ENCODE measurements around the gene RUNX2.
"Not testable (repeated sequence)": the region's sequence is repeated elsewhere in the genome, so short reads cannot be mapped to it uniquely, and the experiment has no call there.

The RUNX2 gene

DNA sequence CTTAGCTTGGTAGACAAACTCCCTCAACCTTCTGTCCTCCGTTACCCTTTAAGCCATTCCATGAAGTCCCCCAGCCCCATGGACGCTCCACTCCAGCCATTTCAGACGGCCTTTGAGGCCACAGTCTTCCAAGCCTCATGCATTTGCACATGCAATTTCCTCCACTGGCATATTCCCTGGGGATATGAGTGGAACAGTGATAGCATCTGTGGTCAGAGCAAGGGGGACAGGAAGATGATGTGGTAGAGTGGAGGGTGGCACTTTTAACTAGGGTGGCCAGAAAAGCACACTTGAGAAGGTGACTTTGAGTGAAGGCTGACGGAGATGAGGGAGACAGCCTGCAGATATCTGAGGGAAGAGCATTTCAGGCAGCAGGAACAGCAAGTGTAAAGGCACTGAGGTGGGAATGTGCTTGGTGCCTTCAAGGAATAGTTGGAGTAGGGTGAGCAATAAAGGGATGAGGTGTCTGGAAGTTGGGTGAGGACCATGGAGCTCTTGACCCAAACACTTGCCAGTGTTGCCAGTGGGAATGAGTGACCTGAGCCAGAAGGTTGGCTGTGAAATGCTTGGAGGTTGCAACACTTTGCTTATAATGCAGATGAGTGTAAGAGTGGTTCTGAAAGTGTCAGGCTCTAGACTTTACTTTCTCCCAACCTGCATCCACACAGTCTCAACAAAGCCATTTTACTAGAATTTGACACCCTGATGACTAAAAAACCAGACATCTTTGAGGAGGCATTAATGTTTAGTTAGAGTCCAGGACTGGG, 325.2 kb downstream of the RUNX2 start:
- DNase-seq, result no peak

DNA sequence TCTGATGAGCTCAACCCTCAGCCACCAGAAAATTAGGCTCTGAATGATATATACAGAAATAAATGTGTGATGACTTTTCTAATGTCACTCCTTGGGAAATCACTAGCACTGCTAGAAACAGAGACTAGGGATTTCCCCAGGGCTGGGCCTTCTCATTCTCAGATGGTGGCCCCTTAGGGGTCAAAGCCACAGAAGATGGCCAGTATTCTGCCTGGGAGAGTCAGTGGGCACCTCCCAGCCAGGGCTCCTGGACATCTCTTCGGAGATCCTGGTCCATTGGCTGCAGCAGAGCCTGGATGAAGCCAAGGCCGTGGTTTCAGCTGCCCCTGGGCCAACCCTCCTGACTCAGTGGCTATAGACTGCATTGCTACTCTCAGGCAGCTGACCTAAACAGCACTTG, 326.5 kb downstream of the RUNX2 start:
- no peak for DNase-seq

DNA sequence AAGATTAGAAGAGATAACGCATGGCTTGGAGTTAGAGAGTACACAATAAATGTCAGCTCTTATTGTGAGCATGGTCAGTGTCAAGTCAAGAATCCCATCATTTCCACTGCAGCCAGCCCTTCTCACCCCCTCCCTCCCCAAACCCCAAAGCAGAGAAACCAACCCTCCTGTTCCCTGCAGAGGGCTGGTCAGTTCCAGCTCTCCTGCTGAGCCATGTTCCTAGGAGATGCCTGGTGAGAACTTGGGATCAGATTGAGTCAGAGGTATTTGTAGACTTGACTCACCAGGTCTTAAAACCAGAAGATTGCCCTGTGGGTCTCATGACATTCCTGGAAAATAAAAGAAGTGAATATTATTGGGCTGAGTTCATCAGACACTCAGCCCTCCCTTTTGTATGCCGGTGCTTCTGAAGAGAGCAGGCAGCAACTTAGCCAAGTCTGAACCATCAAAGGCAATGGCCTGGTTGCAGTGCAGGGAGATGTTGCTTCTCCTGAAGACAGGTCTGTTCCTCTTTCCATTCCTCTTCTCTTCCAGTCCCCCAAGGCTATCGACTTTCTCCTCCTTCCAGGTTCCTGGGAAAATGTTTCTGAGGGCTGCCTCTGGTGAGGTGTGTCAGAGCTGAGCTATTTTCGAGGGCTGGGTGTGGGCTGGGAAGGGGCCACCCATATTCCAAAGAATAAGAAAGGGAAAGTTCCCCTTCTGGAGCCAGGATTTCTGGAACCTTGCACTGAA, 327.8 kb downstream of the RUNX2 start:
- peak; percentile 100 for DNase-seq

DNA sequence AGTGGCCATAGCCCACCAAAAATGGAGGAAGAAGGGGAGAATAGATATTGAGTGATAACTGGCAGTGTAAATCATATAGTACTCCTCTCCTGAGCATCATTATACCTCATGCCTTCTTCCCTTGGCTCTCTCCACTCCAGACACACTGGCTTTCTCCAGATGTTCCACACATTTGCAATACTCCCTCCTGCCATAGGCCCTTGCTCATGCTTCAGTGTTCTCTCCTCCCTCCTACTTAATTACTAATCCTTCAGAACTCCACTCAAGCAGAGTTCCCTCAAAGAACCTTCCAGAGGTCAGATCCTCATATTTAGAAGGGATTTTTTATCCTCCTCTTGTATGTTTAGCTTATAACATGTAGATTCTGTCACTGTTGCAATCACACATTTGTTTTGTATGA, 329.1 kb downstream of the RUNX2 start:
- peak; percentile 72 for DNase-seq

DNA sequence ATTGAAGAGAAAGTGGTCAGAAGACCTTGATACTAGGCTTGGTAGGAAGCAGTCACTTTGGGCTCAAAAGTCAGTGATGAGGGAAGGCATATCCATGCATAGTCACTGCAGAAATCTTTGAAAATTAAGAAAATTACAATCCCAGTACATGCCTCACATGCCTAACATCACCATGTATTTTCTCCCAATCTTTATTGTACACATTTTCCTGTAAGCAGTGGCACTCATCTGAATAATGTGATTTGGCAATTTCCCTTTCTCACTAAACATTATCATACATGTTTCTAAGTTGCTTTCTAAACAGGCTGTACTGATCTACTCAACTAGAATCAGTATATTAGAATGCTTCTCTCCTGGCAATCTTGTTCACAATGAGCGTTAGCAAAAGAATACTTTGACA, 330.3 kb downstream of the RUNX2 start:
- peak; percentile 67 for DNase-seq

DNA sequence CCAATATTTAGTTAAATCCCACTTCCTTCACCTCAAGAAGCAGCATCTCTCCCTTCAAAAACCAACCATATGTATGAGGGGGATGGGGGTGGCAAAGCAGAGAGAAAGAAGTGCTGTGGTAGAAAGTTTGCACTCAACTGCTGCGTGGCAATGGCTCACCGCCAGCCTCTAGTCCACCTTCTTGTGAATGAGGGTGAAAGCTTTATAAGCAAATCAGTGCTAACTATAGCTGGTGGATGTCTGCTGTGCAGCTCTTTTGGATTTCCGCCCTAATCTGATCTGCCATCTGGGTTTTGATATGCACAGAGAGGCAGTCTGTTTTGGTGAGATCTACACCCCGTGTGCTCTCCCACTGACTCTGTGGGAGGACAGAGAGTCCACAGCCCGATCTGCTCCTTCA, 330.8 kb downstream of the RUNX2 start:
- DNase-seq, result no peak

DNA sequence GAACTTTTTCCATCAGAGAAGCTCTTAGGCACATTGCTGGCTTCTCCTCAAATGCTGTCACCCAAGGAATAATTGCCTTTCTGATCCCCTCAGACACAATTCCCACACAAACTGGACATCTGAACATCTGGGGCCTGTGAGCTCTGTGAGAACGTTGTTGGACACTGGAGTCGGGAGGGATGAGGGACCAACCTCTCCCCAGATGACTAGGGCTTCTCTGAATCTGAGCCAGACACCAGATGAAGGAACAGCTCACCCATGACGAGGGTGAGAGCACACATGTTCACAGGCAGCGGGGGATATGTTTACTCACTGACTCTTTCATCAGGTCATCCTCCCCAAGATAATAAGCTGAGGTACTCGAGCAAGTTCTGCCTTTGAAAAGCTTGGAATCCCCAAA, 333.5 kb downstream of the RUNX2 start:
- DNase-seq, result peak; percentile 83

DNA sequence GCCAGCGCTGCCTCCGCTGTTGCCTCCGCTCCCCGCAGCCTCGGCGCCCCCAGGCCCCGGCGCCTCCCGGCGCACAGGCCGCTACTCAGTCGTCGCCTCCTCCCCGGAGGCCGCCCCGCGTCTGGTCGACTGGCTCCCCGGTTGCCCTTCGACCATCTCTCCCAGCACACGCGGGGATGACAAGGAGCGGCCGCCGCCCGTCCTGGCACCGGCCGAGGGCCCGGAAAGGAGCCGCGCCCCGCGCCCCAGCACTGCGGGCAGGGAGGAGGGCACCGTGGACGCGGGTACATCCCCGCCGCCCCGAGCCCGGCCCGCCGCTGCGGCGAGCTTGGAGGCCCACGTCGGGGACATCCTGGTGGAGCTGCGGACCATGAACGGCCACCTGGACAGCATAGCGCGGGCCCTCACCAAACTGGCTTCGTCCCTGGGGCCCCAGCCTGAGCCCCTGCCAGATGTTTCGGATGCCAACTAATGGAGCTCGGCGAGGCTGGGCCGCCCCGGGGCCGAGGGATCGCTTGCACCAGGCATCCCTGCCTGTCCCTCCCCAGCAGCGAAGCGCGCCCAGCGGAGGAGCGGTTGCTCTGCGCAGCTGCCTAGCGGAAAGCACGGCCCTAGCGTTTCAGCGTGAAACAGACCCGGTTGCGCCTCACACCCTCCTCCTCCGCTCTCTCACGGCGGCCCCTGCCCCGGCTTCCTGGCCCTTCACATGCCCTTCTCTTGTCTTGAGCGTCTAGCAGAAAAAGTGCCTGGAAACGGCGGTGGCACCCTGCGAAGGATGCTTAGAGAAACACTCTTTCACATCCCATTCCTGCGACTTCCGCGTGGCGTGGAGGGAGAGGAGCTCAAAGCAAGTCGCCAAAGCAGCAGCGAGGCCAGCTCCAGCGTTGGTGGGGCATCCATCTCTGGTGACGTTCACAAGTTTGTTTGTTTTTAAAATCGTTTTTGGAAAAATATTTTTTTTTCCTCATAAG, 335.4 kb downstream of the RUNX2 start:
- no peak for DNase-seq

DNA sequence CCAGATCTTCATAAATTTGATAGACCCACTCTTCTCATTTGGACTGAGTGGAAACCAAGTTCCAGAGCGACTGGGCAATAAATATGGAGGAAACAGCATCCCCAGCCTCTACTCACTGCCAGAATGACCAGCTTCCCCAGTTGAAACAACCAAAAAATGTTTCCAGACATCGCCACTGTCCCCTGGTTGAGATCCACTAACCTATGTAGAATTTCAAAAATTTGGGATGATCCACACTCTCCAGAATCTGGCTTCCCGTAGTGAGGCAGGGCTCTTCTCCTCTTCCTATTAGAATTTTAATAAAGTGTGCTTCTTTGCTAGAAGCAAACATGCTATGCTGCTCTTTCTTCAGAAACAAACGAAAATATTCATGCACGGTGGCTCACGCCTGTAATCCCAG, 336.6 kb downstream of the RUNX2 start:
- DNase-seq, result peak; percentile 71

DNA sequence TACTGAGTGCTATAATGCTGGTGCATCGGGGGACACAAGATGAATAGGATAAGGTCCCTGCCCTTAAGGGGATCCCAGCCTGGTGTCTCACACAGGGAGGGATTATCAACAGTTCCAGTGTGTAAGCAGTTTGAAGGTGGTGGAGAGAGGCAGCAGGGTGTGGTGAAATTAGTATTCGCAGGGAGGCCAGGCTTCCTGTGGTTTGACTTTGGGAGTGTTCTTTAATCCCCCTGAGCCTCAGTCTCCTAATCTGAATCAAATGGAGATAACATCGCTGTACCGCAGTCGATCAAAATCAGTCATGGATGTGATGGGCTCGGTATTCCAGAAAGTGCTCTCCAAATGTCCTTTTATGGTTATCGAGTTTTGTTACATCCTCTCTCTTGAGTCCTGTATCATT, 337.7 kb downstream of the RUNX2 start:
- DNase-seq, result no peak

DNA sequence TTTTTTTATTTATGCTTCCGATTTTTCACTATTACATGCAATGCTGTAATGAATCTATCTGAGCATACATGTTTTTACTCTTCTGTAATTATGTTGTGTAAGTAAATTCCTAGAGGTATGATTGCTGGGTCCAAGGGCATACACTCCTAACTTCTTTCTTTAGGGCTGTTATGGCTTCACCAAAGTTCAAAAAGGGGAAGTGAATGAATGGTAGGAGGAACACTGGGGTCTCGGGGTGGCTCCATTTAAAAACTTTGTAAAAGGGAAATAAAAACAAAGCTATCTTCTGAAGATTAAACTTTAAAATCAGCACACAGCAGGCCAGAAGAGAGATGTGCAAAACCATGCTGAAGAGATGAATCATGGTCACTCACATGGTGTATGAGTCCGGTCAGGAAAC, 338.7 kb downstream of the RUNX2 start:
- DNase-seq, result no peak

DNA sequence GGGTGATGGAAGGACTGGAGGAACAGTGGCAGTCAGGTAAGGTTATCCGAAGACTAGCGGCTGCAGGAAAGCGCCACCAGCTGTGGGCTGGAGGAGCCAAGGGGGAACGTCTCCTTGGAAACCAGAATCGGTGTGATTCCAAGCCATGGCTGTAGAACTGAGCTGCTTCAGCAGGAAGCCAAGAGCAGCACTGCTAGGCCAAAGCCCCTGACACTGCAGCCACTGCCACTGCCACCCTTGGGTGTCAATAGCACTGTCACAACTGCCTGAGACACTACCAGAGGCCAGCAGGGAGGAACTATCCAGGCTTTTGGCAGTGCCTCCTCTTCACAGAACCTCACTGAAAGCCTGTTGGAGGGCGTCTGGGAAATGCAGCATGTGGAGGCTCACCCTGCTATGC, 339.2 kb downstream of the RUNX2 start:
- no peak for DNase-seq

DNA sequence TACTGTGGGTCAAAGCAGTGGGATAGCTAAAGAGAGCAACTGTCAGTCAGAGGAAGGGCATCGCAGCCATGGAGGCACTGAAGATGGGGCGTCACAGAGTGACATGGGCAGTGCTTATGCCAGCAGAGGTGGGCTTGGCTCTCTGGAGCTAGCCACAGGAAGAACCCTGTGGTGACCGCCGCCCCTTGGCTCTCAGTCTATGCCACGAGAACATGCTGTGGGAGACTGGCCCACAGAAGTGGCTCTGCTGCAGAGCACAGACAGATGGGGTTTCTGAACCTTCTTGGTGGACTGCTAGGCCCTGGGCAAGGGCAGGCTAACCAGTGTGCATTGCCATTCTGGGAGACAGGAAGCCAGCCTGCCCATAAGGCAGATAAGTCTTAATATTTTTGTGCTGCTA, 339.6 kb downstream of the RUNX2 start:
- DNase-seq, result no peak

DNA sequence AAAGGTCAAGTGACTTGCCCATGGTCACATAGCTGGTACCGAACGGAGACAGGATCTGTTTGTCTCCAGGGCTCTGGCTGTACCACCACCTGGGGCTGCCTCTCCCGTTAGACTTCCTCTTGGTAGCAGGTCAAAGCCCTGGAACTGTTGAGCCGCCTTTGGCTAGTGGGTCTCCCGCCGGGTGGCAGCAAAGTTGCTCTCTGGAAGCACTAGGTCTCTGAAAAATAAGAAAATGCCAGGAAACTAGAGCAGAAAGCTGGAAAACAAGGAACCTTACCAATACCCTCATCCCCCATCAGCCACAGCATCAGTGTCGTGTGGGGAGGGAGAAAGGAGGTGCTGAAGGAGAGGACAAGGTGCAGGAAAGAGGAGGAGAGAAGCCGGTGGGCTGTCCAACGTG, 340.6 kb downstream of the RUNX2 start:
- no peak for DNase-seq

DNA sequence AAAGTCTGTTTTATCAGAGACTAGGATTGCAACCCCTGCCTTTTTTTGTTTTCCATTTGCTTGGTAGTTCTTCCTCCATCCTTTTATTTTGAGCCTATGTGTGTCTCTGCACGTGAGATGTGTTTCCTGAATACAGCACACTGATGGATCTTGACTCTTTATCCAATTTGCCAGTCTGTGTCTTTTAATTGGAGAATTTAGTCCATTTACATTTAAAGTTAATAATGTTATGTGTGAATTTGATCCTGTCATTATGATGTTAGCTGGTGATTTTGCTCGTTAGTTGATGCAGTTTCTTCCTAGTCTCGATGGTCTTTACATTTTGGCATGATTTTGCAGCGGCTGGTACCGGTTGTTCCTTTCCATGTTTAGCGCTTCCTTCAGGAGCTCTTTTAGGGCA, 345.0 kb downstream of the RUNX2 start:
- not testable (repeated sequence) for DNase-seq

DNA sequence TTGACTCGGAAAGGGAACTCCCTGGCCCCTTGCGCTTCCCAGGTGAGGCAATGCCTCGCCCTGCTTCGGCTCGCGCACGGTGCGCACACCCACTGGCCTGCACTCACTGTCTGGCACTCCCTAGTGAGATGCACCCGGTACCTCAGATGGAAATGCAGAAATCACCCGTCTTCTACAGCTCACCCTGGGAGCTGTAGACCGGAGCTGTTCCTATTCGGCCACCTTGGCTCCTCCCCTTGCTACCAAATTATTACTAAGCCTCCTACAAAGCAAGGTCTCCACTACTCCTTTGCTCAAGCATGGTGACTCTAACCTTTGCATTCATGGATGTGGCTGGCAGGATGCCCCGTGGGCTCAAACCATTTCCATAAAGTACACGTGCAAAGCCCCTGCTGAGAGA, 347.0 kb downstream of the RUNX2 start:
- not testable (repeated sequence) for DNase-seq

DNA sequence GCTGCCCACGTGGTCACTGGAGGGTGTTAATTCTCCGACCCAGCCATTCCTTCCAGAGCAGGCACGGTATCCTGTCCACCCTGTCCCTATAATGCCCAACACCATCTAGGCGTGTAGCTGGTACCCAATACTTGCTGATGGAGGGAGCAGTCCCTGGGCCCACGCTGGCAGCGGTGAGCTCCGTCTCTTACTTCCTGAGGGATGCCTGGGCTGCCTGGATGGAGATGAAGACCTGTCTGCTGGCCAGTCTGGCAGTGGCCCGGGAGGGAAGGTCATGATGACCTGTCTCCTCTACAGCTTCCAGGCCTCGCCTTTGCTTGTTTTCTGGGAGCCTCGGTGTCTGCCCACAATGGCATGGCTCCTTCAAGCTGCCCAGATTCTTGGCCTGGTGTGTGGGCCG, 347.5 kb downstream of the RUNX2 start:
- DNase-seq, result no peak

DNA sequence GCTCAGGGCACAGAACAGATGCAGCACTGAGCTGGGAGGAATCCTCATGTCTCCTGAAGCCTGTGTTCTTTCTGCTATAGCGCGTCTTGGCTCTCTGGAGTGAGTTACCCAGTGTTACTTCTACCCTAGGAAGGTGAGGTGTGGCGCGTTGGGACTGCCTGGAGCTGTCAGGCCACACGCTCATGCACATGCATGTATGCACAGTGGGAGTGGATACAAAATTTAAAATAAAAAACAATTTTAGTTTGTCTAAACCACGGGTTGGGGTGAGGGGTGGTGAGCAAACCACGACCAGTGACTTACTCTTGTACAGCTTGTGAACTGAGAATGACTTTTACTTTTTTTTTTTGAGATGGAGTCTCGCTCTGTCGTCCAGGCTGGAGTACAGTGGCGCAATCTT, 348.2 kb downstream of the RUNX2 start:
- no peak for DNase-seq

DNA sequence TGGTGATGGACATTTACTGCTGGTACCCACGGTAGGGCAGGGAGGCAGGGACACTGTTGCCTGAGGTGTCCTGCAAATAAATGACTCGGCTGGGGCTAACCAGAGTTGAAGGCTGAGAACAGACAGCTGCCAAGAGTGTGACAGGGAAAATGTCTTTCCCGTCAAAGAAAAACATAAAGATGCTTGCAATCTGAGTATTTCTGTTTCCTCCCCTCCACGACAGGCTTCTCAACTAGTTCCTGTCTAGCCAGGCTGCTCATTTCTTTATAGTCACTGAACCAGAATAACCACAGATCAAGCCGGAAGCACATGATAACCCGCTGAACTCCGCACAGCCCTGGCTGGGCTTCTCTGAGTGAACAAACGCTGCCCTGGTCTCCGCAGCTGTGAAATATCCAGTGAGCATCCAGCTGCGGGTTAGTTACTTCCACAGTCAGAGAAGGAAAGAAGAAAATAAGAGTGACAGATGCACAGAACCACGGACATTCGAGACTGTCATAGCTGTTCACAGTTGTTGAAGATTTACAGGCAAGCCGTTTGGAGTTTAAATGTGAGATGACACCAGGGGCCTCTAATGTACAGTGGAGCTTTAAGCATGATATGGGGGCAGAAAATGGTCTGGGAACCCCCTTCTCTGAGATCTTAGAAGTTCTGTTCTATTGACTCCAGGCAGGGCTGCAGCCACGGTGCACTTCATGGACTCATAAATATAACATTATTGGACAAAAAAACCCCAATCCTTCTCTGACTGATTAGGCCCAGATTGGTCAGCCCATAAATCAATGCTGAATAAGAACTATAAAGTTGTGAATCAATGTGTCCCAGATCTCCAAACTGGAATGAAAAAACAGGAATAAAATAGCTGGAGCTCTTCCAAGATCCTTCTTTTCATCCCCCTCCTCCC, 349.5 kb downstream of the RUNX2 start:
- DNase-seq, result peak; percentile 70

DNA sequence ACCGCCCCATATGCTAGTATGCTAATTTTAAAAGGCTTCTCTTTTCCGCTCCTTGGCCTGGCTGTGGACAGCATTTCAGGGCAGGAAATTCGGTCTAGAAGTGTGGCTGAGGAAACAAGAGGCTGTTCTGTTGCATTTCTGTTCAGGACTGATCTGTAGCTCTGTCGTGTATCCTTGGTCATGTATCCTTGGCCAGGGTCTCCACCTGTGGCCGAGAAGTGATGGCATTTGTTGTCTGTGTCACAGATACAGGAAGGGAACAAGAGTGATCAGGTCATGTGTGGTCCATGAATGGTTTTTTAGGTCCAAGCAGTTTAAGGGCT, 350.1 kb downstream of the RUNX2 start:
- DNase-seq, result no peak

DNA sequence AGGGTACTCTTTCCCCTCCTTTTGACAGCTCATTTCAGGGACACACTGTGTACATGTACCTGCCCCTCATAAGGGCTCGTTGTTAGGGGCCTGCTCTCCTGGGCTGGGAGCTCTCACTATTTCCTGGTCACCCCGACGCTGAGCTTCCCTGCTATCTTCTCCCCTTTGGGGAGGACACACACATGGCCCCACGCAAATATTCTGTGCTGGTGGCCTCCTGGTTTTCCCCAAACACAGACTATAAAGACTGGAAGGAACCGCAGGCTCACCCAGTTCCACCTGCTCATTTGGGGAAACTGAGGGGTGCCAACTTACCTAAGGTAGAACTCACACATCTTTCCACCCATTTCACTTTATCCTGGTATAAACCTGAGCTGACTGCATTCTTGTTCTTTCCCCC, 351.0 kb downstream of the RUNX2 start:
- no peak for DNase-seq

DNA sequence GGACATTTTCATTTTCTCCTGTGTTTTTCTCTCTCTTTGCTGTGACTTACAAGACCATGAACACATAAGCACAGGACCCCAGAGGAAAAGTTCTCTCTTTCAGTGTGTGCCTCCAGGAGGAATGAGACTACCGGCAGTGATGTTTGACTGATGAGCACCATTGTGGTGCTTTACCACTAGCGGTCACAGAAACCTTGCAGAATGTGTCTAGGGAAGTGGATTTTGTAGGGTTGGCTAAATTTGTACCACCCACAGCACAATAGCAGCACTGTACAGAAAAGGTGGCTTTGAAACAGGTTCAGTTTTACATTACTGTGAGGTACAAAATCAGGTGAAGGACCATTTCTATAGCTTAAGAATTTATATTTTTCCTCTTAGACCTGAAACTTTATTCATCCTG, 351.5 kb downstream of the RUNX2 start:
- no peak for DNase-seq
